ENCODE results near the gene PLIN4. TPM values are rescaled to one million over a fixed set of nuclear protein-coding genes. Genes with fewer than 3 reads are reported as not detected.

The PLIN4 gene
- total and polyA plus RNA-seq, 2 donors (not counting 3 experiments of a cell fraction or from before 2014, with no cell fraction given), result 0.01 TPM; not detected in 1

GRCh38 chr19:4505570-4506448, 12.5 kb downstream of the PLIN4 start:
- no peaks in the 10 kb centered on the region for H3K79me2 ChIP-seq (ENCODE audit: control insufficient read depth, insufficient read depth, low read length)
- no peaks in the 10 kb centered on the region for H3K27me3 ChIP-seq (ENCODE audit: control insufficient read depth in 2 of 2, insufficient read depth in 2 of 2, low read length in 2 of 2)
- CTCF ChIA-PET, result interaction anchor here (1.0 to 4.7 kb wide), 2 partner anchors 10 to 18 kb away, joined by 7 to 54 read pairs; no protein-coding TSS in a partner anchor
- TF ChIP-seq FOS (IDR thresholded peaks at IDR 0.05; ENCODE audit: borderline replicate concordance, insufficient read depth, low read length) (no peak), GATA2 (IDR thresholded peaks at IDR 0.05; ENCODE audit: insufficient read depth, insufficient read length, low read depth, low read length) (no peak), EZH2 (IDR thresholded peaks at IDR 0.05; ENCODE audit: borderline replicate concordance, low read depth, low read length, severe bottlenecking) (no peak), POLR2AphosphoS5 (IDR thresholded peaks at IDR 0.05; ENCODE audit: insufficient read depth, low read depth, low read length) (no peak), POLR2A (IDR thresholded peaks at IDR 0.05; ENCODE audit: low read depth, low read length) (no peak), MYC (IDR thresholded peaks at IDR 0.05; ENCODE audit: low read depth, low read length) (no peak), JUN (IDR thresholded peaks at IDR 0.05; ENCODE audit: borderline replicate concordance, insufficient read depth, insufficient read length, low read depth) (no peak)
- TF ChIP-seq, protein P1, sequence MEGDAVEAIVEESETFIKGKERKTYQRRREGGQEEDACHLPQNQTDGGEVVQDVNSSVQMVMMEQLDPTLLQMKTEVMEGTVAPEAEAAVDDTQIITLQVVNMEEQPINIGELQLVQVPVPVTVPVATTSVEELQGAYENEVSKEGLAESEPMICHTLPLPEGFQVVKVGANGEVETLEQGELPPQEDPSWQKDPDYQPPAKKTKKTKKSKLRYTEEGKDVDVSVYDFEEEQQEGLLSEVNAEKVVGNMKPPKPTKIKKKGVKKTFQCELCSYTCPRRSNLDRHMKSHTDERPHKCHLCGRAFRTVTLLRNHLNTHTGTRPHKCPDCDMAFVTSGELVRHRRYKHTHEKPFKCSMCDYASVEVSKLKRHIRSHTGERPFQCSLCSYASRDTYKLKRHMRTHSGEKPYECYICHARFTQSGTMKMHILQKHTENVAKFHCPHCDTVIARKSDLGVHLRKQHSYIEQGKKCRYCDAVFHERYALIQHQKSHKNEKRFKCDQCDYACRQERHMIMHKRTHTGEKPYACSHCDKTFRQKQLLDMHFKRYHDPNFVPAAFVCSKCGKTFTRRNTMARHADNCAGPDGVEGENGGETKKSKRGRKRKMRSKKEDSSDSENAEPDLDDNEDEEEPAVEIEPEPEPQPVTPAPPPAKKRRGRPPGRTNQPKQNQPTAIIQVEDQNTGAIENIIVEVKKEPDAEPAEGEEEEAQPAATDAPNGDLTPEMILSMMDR (IDR thresholded peaks at IDR 0.05; ENCODE audit: extremely low read depth in 1 of 2, insufficient read depth in 1 of 2, low read depth in 1 of 2, low read length in 2 of 2), result no peak
- TF ChIP-seq, protein P2, sequence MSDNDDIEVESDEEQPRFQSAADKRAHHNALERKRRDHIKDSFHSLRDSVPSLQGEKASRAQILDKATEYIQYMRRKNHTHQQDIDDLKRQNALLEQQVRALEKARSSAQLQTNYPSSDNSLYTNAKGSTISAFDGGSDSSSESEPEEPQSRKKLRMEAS (IDR thresholded peaks at IDR 0.05; ENCODE audit: insufficient read depth, insufficient read length), result no peak
- H3K4me3 ChIP-seq (replicated peaks in 1 of 3; ENCODE audit: insufficient read depth in 1 of 3, low read depth in 1 of 3, low read length in 3 of 3), result no peak overlapping the region
- H3K4me1 ChIP-seq (ENCODE audit: control insufficient read depth, extremely low read depth, insufficient read depth, low read length), result peaks cover 10% of the 10 kb centered on the region
- H3K9ac ChIP-seq (replicated peaks; ENCODE audit: extremely low read depth, insufficient read depth, low read length), result no peak overlapping the region
- H3K9me1 ChIP-seq (replicated peaks; ENCODE audit: control insufficient read depth, extremely low read depth, insufficient read depth, low read length), result no peaks in the 10 kb centered on the region
- no TSS peak for BruUV-seq (replicated peaks)
- POLR2A ChIA-PET, result no interaction called here
- no peak overlapping the region for H3K27ac ChIP-seq (ENCODE audit: insufficient read depth, low read depth, low read length)
- FAIRE-seq, result no peak
- no peak for DNase-seq (ENCODE audit: low read depth, low spot score)
- no peak overlapping the region for H2AFZ ChIP-seq (ENCODE audit: low read depth, low read length)
- peaks cover 3 to 19% of the 10 kb centered on the region in 2 experiments for H3K36me3 ChIP-seq (ENCODE audit: control insufficient read depth in 2 of 2, extremely low read depth in 1 of 2, insufficient read depth in 2 of 2, low read length in 2 of 2)
- no peaks in the 10 kb centered on the region for H3K9me3 ChIP-seq (replicated peaks; ENCODE audit: control insufficient read depth, insufficient read depth, low read length)
- dilution Hi-C loops (cut with MboI; ENCODE audit: extremely low pct_ligation_motif_present, low sequenced_read_pairs) (no loop called here), intact Hi-C loops (cut with micrococcal nuclease) (no loop called here)
- H3K4me2 ChIP-seq (ENCODE audit: insufficient read depth, low read length), result no peak overlapping the region
- H4K20me1 ChIP-seq (replicated peaks; ENCODE audit: control insufficient read depth, extremely low read depth, insufficient read depth, low read length), result no peaks in the 10 kb centered on the region
